HCT116 (cell line): ENCODE results near the gene ISM1. TPM values are rescaled to one million over a fixed set of nuclear protein-coding genes. Genes with fewer than 3 reads are reported as not detected.

Experiments used
- ATAC-seq: fragments of 200-7000 bp; cut with Tn5 transposase; 2 replicates; pipeline ENCODE4 v1.9.1; 2020; ENCODE audit warnings: mild to moderate bottlenecking, moderate library complexity
- BruUV-seq: library from RNA; stranded (reverse); fragments of 400-500 nt; replicated peaks from 2 replicates; lab custom pipeline; 2021; lab: Mats Ljungman, UMichigan
- CTCF ChIA-PET: fragments of 300-600 bp; sonication (Branson Sonifier 250); formaldehyde crosslinking; loops from one replicate; lab custom pipeline; 2021; ENCODE audit warnings: antibody characterized with exemption; lab: Charles Lee
- POLR2A ChIA-PET: fragments of 300-600, 350-600 bp; sonication (Branson Sonifier 250); formaldehyde crosslinking; loops from one replicate; lab custom pipeline; 2021; ENCODE audit warnings: antibody characterized with exemption; lab: Charles Lee
- RAD21 ChIA-PET, 2 experiments: fragments of 300-600 bp; sonication (Branson Sonifier 250); formaldehyde crosslinking; loops; one replicate each; lab custom pipeline; 2023; ENCODE audit warnings: low total read pairs in 2 of 2; ENCODE audit not compliant: uncharacterized antibody in 2 of 2, unreplicated experiment in 2 of 2, low non-redundant PET in 1 of 2; lab: Charles Lee
- DNase-seq: peaks from one replicate; pipeline ENCODE4 v3.0.0-alpha.2; 2010; ENCODE audit warnings: low read depth, low spot score
- H2AFZ ChIP-seq: fragments of 200-600 bp; shearing (Covaris generic), sonication (generic); 2 replicates; pipeline ENCODE4 v1.6.1; 2017; ENCODE audit warnings: low read depth, mixed run types, mixed read lengths, antibody characterized with exemption, low read length; ENCODE audit not compliant: poor library complexity, severe bottlenecking
- H3K27ac ChIP-seq: 2 replicates; pipeline ENCODE4 v1.5.1; 2012; ENCODE audit warnings: low read depth, low read length
- H3K27me3 ChIP-seq: fragments of 200-600 bp; sonication (generic); 2 replicates; pipeline ENCODE4 v1.6.1; 2016; ENCODE audit warnings: mixed run types, low read length, mixed read lengths; ENCODE audit not compliant: insufficient read depth
- H3K36me3 ChIP-seq, 2 experiments: fragments of 200-500 bp in 1 of 2; fragments of 200-600 bp in 1 of 2; sonication (Bioruptor generic) in 1 of 2; sonication (generic) in 1 of 2; 2 replicates each; pipeline versions ENCODE4 v1.5.1 to v1.6.1; 2014 to 2016; ENCODE audit warnings: low read length in 2 of 2, inconsistent platforms in 1 of 2, mixed read lengths in 1 of 2, mixed run types in 1 of 2; ENCODE audit not compliant: insufficient read depth in 2 of 2, control insufficient read depth in 1 of 2
- H3K4me1 ChIP-seq, 2 experiments: fragments of 200-600 bp in 1 of 2; sonication (generic) in 1 of 2; 2 replicates each; pipeline versions ENCODE4 v1.5.1 to v1.6.1; 2012 to 2017; ENCODE audit warnings: low read length in 2 of 2, inconsistent platforms in 1 of 2, mild to moderate bottlenecking in 1 of 2, mixed read lengths in 1 of 2, mixed run types in 1 of 2, moderate library complexity in 1 of 2; ENCODE audit not compliant: insufficient read depth in 2 of 2, control insufficient read depth in 1 of 2
- H3K4me2 ChIP-seq: fragments of 200-600 bp; sonication (generic); 2 replicates; pipeline ENCODE4 v1.6.1; 2017; ENCODE audit warnings: mixed run types, low read length, mixed read lengths
- H3K4me3 ChIP-seq, 2 experiments: fragments of 200-600 bp in 1 of 2; sonication (generic) in 1 of 2; replicated peaks in 1 of 2; 2 replicates each; pipeline ENCODE4 v1.5.1; 2011 to 2016; ENCODE audit warnings: low read length in 2 of 2, control low read depth in 1 of 2, low read depth in 1 of 2, mild to moderate bottlenecking in 1 of 2, mixed read lengths in 1 of 2, mixed run types in 1 of 2
- H3K79me2 ChIP-seq: fragments of 200-600 bp; sonication (generic); 2 replicates; pipeline ENCODE4 v1.6.1; 2017; ENCODE audit warnings: mild to moderate bottlenecking, mixed run types, low read length, moderate library complexity, mixed read lengths; ENCODE audit not compliant: insufficient read depth
- H3K9ac ChIP-seq: fragments of 200-600 bp; sonication (generic); 2 replicates; pipeline ENCODE4 v1.6.1; 2016; ENCODE audit warnings: low read length, mixed read lengths
- H3K9me2 ChIP-seq: fragments of 200-600 bp; sonication (generic), shearing (Covaris generic); 2 replicates; pipeline ENCODE4 v1.6.1; 2017; ENCODE audit warnings: mixed run types, mild to moderate bottlenecking, moderate library complexity; ENCODE audit not compliant: insufficient read depth
- H3K9me3 ChIP-seq, 2 experiments: fragments of 200-500 bp in 1 of 2; fragments of 200-600 bp in 1 of 2; sonication (Bioruptor generic) in 1 of 2; sonication (generic) in 1 of 2; 2 replicates each; pipeline ENCODE4 v1.6.1; 2014 to 2017; ENCODE audit warnings: low read length in 2 of 2, mixed read lengths in 2 of 2, inconsistent platforms in 1 of 2, low read depth in 1 of 2, mild to moderate bottlenecking in 1 of 2, mixed run types in 1 of 2, moderate library complexity in 1 of 2; ENCODE audit not compliant: control insufficient read depth in 1 of 2, insufficient read depth in 1 of 2
- H4K20me1 ChIP-seq: fragments of 200-600 bp; sonication (generic), shearing (Covaris generic); 2 replicates; pipeline ENCODE4 v1.6.1; 2017; ENCODE audit warnings: mixed run types, mild to moderate bottlenecking, moderate library complexity; ENCODE audit not compliant: insufficient read depth
- ATF3 ChIP-seq: IDR thresholded peaks from 2 replicates; pipeline ENCODE4 v1.6.1; 2012
- CEBPB ChIP-seq: IDR thresholded peaks from 2 replicates; pipeline ENCODE4 v1.6.1; 2012; ENCODE audit warnings: low read depth
- CTCF ChIP-seq, 3 experiments: fragments of 200-600 bp in 1 of 3; sonication (generic) in 1 of 3; IDR thresholded peaks in 2 of 3; conservative IDR thresholded peaks in 1 of 3; 2 replicates each; pipeline ENCODE4 v1.5.1; 2012 to 2017; ENCODE audit warnings: low read depth in 2 of 3, low read length in 2 of 3, antibody characterized with exemption in 1 of 3, borderline replicate concordance in 1 of 3, control low read depth in 1 of 3, mild to moderate bottlenecking in 1 of 3, mixed read lengths in 1 of 3, mixed run types in 1 of 3, moderate library complexity in 1 of 3; ENCODE audit not compliant: insufficient read depth in 1 of 3
- EGR1 ChIP-seq: IDR thresholded peaks from 2 replicates; pipeline ENCODE4 v1.6.1; 2012; ENCODE audit warnings: low read depth
- ELF1 ChIP-seq: IDR thresholded peaks from 2 replicates; pipeline ENCODE4 v1.6.1; 2012; ENCODE audit warnings: low read depth, borderline replicate concordance
- EZH2 ChIP-seq: fragments of 200-600 bp; sonication (generic); IDR thresholded peaks from 2 replicates; pipeline ENCODE4 v1.6.1; 2017; ENCODE audit warnings: antibody characterized with exemption, mixed run types
- SIN3A ChIP-seq: IDR thresholded peaks from 2 replicates; pipeline ENCODE4 v1.6.1; 2012; ENCODE audit warnings: low read depth
- TCF7L2 ChIP-seq: IDR thresholded peaks from 2 replicates; pipeline ENCODE4 v1.7.0; 2011; ENCODE audit warnings: borderline replicate concordance, inconsistent platforms; ENCODE audit not compliant: insufficient read depth, insufficient read length; ENCODE audit errors: extremely low read depth
- ZNF274 ChIP-seq: fragments of 200-500 bp; sonication (Bioruptor generic); IDR thresholded peaks from 2 replicates; pipeline ENCODE4 v1.6.1; 2014; ENCODE audit warnings: mild to moderate bottlenecking, low read depth, low read length, inconsistent platforms
- intact Hi-C: fragments of 100-400 bp; cut with micrococcal nuclease; formaldehyde crosslinking; loops from 2 replicates; pipeline ENCODE4 v1.10.0; 2022
- total RNA-seq: library from RNA; stranded (reverse); gene quantifications from one replicate; pipeline ENCODE4 v1.2.1, GENCODE V29; 2021; ENCODE audit not compliant: unreplicated experiment

ISM1 gene
- total RNA-seq, 1 experiment from 2014 or later: 0.37 TPM

GRCh38 chr20:13219327-13220193 is 1.5 kb upstream of the ISM1 start:
- ChIA-PET CTCF (no interaction called here), RAD21 (no interaction called here), POLR2A (no interaction called here)
- H3K9me3 ChIP-seq: no peaks in the 10 kb centered on the region
- peaks cover 4 to 11% of the 10 kb centered on the region in 2 experiments; a peak in 3 of 4 replicates for H3K4me1 ChIP-seq
- H3K79me2 ChIP-seq: no peaks in the 10 kb centered on the region
- intact Hi-C loops: no loop called here
- DNase-seq (no peak), ATAC-seq (no peak)
- H3K27ac ChIP-seq: no peak overlapping the region
- no peak for TF ChIP-seq ELF1
- no peak for TF ChIP-seq EGR1
- no peak for TF ChIP-seq SIN3A
- no peak for TF ChIP-seq CTCF (IDR thresholded peaks at IDR 0.05 in 2 of 3, conservative IDR thresholded peaks at IDR 0.05 in 1 of 3; ENCODE audit: borderline replicate concordance in 1 of 3, insufficient read depth in 1 of 3, low read depth in 2 of 3, low read length in 2 of 3)
- TF ChIP-seq CEBPB: no peak
- no peak for TF ChIP-seq ATF3
- TF ChIP-seq EZH2: no peak
- TF ChIP-seq TCF7L2: no peak
- TF ChIP-seq ZNF274: no peak
- H3K36me3 ChIP-seq: no peaks in the 10 kb centered on the region
- no peak overlapping the region for H3K4me3 ChIP-seq
- H3K9ac ChIP-seq: no peak overlapping the region
- no peaks in the 10 kb centered on the region for H4K20me1 ChIP-seq
- H3K4me2 ChIP-seq: no peak overlapping the region
- no TSS peak for BruUV-seq
- peaks cover 68% of the 10 kb centered on the region for H3K27me3 ChIP-seq
- no peaks in the 10 kb centered on the region for H3K9me2 ChIP-seq
- no peak overlapping the region for H2AFZ ChIP-seq
